NOMO-1 treated with DMSO at 0.1 percent for 48 hours (cell line): ENCODE data around the gene FIBIN.

ENCODE experiments used
- DNase-seq: peaks from one replicate; lab custom pipeline; 2025; ENCODE audit not compliant: unreplicated experiment; lab: John Stamatoyannopoulos, UW

Gene FIBIN

GRCh38 chr11:27020751-27021150 is 26.8 kb downstream of the FIBIN start:
- no peak for DNase-seq

- DNase-seq = no peak
Measured at GRCh38 chr11:27022659-27023251, 28.8 kb downstream of the FIBIN start.

- DNase-seq = no peak
Measured at GRCh38 chr11:27024865-27025264, 31.0 kb downstream of the FIBIN start.

- DNase-seq = no peak
Measured at GRCh38 chr11:27025312-27025955, 31.5 kb downstream of the FIBIN start.

- no peak for DNase-seq
Measured at GRCh38 chr11:27025957-27026733, 32.2 kb downstream of the FIBIN start.

DNA sequence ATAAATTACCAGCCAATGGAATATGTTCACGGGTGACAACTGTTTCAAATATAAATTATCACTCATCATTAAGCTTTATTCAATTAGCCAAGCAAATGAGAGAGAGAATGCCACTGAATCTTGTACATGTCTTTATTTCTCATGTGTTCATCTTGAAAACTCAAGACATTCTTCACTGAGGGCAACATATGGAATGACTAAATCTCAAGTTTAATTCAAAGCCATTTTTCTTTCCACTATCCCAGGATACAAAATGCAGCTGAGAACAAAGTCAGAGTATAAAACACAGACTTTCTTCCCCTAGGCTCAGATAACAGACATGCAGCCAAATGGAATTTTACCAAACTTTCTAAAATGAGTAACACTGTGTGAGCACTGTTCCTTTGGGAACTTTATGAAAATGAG is 34.7 kb downstream of the FIBIN start:
- DNase-seq = no peak

DNA sequence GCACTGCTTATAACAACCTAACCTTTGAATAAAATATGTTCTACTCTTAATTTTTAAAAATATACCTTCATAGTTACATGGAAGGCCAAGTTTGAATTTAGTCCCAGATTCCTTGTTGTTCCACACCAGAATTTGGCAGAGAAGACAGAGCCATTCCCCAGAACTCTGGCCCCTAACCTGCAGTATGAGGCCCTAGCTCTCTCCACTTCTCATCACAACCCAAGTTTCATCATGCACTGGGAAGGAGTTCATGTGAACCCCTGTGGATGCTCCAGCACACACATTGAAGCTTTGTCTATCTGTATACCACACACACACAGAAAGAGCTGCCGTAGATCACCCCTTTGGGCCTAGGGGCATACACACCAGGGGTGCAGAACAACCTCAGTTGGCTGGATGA is 36.1 kb downstream of the FIBIN start:
- no peak for DNase-seq

- no peak for DNase-seq
Measured at GRCh38 chr11:27031754-27032153, 37.8 kb downstream of the FIBIN start.

DNA sequence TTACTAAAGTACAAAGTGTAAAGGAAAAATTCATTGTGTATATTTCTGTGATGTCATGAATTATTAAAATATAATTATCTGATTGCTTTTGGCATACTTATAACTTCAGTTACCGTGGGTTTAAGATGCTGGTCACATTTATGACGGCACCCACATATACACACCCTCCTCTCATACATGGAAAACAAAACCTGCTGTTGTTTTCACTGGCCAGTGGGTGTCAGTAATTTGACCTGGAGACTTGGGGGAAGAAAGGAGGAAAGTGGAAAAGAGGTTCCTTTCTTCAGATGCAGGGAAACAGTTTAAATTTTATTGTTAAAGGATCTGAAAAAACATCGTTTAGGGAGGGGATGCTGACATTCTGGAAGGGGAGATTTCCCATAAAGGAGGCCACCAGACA is 46.0 kb downstream of the FIBIN start:
- DNase-seq = no peak

DNA sequence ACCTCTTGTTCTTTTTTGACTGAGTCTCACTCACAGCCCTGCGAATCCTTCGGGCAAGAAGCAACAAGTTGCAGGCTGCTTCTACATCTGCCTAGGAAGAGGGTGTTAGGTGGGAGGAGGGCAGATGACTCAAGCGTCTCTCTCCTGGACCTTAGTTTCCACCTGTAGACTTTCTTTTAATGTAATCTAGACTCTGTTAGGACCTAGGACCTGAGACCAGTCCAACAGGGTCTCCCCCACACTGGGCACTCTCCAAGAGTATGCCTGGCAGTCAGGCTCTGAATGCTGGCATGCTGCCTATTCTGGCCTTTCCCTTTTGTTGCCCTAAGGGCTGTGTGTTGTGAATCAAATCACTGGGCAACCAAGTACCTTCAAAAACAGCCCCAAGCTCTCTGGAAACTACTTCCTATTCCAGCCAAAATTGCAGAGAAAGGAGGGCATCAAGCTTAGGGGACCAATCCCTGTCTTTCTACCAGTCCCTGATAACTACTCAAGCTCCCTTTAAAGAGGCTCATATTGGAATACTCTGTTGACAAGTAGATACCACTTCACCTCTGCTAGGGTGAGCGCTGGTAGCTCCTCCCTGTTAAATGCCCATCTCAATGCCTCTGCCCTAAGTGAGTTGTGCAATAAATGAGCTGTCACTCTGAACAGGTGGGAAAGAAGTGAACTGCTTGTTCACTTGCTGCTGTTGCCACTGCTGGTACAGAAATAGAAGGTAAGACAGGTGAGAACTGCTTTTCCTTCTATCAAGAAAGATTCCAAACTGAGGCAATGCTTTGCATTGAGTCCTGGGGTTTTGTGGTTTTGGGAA is 46.6 kb downstream of the FIBIN start, which contains the start of gene BBOX1:
BBOX1 (plus strand) TSS at position 514 of the 814 bp plus-strand sequence. CDS start 14,616 bp downstream, outside the sequence.
- peak; percentile 45 for DNase-seq

DNA sequence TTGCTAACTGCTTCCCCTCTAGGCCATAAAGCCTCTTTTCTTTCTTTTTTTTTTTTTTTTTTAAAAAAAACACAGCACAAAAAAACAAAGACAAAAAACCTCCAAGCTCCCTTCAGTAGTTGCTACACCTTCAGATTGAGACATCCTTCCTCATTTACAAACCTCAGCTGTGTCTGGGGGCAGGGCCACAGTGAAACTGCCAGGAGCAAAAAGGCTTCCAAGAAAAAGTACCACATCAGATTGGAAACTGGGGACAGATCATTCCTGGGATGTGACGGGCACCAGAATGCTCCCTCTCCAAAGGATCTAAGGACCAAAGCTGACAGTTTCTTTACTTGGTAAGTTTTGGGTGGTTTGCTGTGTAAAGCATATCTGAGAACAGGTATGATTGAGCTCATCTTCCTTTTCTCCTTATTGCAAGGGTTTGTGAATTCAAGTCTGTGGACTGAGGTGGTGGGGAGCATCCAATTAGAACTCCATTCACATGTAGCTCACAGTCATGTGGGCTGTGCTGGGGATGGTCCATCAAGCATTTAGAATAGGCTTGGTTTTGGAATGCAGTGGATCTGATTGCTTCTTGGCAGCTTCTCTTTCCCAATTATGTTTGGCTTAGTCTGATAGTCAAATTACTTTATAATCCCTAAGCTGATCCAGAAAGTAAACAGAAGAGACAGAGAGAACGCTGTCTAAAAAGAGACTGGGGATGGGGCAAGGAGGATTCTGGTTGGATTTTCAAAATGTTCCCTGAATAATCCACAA is 47.4 kb downstream of the FIBIN start:
- peak; percentile 76 for DNase-seq
